Neutrophil (primary cell): ENCODE data around the gene THSD8.

Experiments used
- H3K27ac ChIP-seq: fragments of 200-600 bp; sonication (generic); 2 replicates; pipeline ENCODE4 v1.5.1; 2016; ENCODE audit warnings: mild to moderate bottlenecking, moderate library complexity
- H3K27me3 ChIP-seq: fragments of 200-600 bp; sonication (generic); 2 replicates; pipeline ENCODE4 v1.6.0; 2016; ENCODE audit warnings: mild to moderate bottlenecking
- H3K36me3 ChIP-seq: fragments of 200-600 bp; sonication (generic); 2 replicates; pipeline ENCODE4 v1.5.1; 2017
- H3K4me1 ChIP-seq, 2 experiments: fragments of 200-600 bp in 1 of 2; sonication (generic) in 1 of 2; 1 replicate in 1 of 2; 2 replicates in 1 of 2; pipeline versions ENCODE4 v1.5.1 to v1.6.1; 2013 to 2016; ENCODE audit warnings: low read depth in 1 of 2, low read length in 1 of 2, mild to moderate bottlenecking in 1 of 2, moderate library complexity in 1 of 2; ENCODE audit not compliant: control insufficient read depth in 1 of 2, insufficient read depth in 1 of 2
- H3K4me3 ChIP-seq, 2 experiments: fragments of 200-600 bp in 1 of 2; sonication (generic) in 1 of 2; 1 replicate in 1 of 2; 2 replicates in 1 of 2; pipeline ENCODE4 v1.5.1; 2013 to 2016; ENCODE audit warnings: low read depth in 1 of 2, low read length in 1 of 2, mild to moderate bottlenecking in 1 of 2, moderate library complexity in 1 of 2
- H3K9me3 ChIP-seq: fragments of 200-600 bp; sonication (generic); 2 replicates; pipeline ENCODE4 v1.5.1; 2016
- CTCF ChIP-seq: fragments of 200-600 bp; sonication (generic); IDR thresholded peaks from 2 replicates; pipeline ENCODE4 v1.5.1; 2016; ENCODE audit warnings: antibody characterized with exemption

The THSD8 gene

DNA sequence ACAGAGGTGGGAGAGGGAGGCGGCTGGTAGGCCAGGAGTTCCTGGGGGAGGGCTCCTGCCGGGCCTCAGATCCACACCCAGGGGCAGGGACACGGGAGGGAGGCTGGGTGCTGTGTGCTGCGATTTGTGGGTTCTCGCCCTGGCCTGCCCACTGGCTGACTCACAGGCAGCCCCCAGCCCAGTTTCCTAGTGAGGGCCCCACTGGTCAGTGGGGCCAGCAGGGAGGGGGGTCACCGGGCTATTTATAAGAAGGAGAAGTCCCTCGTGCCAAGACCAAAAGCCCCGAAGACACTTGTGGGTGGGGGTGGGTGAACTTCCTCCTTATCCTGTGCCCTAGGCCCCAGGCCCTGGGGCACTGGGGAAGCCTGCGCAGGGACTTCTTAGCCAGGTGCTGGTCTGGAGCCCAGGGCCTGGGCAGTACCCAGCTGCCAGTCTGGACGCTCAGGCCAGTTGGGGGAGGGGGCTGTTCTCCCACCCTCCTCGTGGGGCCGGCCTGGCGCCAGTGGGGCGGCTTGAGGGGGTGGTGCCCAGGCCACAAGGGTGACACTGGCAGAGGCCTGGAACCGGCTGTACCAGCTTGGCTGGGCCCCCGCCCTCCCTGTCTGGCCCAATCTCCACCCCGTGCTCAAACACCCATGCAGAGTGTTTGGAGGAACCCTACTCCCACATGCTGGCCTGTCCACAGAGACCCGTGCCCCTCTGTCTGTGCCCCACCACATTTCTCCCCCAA is 15.6 kb upstream of the THSD8 start:
- Histone ChIP-seq H3K4me3 (peak overlapping the region; percentile 49 to 99), H3K9me3 (no peaks in the 10 kb centered on the region), H3K36me3 (no peaks in the 10 kb centered on the region), H3K27ac (peak overlapping the region; percentile 100), H3K27me3 (no peaks in the 10 kb centered on the region), H3K4me1 (peaks cover 75 to 87% of the 10 kb centered on the region in 2 experiments)
- no peak for TF ChIP-seq CTCF

GRCh38 chr19:12786952-12787351 is 14.9 kb upstream of the THSD8 start:
- Histone ChIP-seq H3K36me3 (no peaks in the 10 kb centered on the region), H3K27ac (peak overlapping the region; percentile 100), H3K27me3 (no peaks in the 10 kb centered on the region), H3K9me3 (no peaks in the 10 kb centered on the region), H3K4me1 (peaks cover 69 to 81% of the 10 kb centered on the region in 2 experiments), H3K4me3 (peak overlapping the region; percentile 49 to 99)
- TF ChIP-seq CTCF, result no peak

- Histone ChIP-seq H3K36me3 (peaks cover 2% of the 10 kb centered on the region), H3K27ac (peak overlapping the region; percentile 100), H3K27me3 (no peaks in the 10 kb centered on the region), H3K9me3 (no peaks in the 10 kb centered on the region), H3K4me3 (peak overlapping the region; percentile 49 to 99), H3K4me1 (peaks cover 64 to 76% of the 10 kb centered on the region in 2 experiments)
- no peak for TF ChIP-seq CTCF
Measured at GRCh38 chr19:12787458-12787857, 14.4 kb upstream of the THSD8 start.

- no peak for TF ChIP-seq CTCF
- peak overlapping the region; percentile 87 to 99 for H3K4me3 ChIP-seq
- peaks cover 8% of the 10 kb centered on the region for H3K36me3 ChIP-seq
- peaks cover 57 to 70% of the 10 kb centered on the region in 2 experiments for H3K4me1 ChIP-seq
- peak overlapping the region; percentile 100 for H3K27ac ChIP-seq
- H3K9me3 ChIP-seq, result no peaks in the 10 kb centered on the region
- no peaks in the 10 kb centered on the region for H3K27me3 ChIP-seq
Measured at GRCh38 chr19:12788042-12788681, 13.7 kb upstream of the THSD8 start.

DNA sequence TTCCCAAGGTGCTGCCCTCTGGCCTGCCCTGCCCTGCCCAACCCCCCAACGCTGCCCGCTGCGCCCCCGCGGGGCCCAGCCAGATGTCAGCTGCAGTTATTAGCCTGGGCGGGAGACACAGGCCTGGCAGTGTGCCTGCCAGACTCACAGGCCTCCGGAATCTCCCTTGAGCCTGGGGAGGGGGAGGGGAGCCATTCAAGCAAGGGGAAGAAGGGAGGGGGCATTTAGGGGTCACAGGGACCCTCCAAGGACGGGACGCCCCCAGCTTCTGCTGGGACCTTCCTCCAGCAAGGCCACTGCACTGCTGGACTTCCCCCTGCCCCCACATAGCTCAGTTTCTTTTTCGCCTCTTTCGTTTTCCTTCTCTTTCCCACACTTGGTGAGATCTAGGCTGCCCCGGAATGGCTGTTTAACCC is 13.2 kb upstream of the THSD8 start:
- Histone ChIP-seq H3K27ac (peak overlapping the region; percentile 100), H3K4me3 (peak overlapping the region; percentile 87 to 99), H3K27me3 (no peaks in the 10 kb centered on the region), H3K4me1 (peaks cover 51 to 65% of the 10 kb centered on the region in 2 experiments), H3K36me3 (peaks cover 8% of the 10 kb centered on the region), H3K9me3 (no peaks in the 10 kb centered on the region)
- peak; percentile 12 for TF ChIP-seq CTCF
